Osteoblast (primary cell): ENCODE results near the gene G3BP2. TPM values are rescaled to one million over a fixed set of nuclear protein-coding genes. Genes with fewer than 3 reads are reported as not detected.

Source experiments
- DNase-seq: peaks from one replicate; pipeline ENCODE4 v3.0.0; 2011; ENCODE audit warnings: low spot score, mixed read lengths; ENCODE audit not compliant: insufficient read length; ENCODE audit errors: missing footprints
- H2AFZ ChIP-seq: 2 replicates; pipeline ENCODE4 v1.6.0; 2011; ENCODE audit warnings: mild to moderate bottlenecking, low read length
- H3K27ac ChIP-seq: 2 replicates; pipeline ENCODE4 v1.5.1; 2011; ENCODE audit warnings: mild to moderate bottlenecking, low read depth, low read length, moderate library complexity
- H3K27me3 ChIP-seq: 2 replicates; pipeline ENCODE4 v1.6.0; 2012; ENCODE audit warnings: mild to moderate bottlenecking, control low read depth, inconsistent platforms, low read length, moderate library complexity; ENCODE audit not compliant: insufficient read depth
- H3K36me3 ChIP-seq: 2 replicates; pipeline ENCODE4 v1.5.1; 2011; ENCODE audit warnings: mild to moderate bottlenecking, low read length, control low read depth, moderate library complexity; ENCODE audit not compliant: insufficient read depth
- H3K4me1 ChIP-seq: 2 replicates; pipeline ENCODE4 v1.5.1; 2011; ENCODE audit warnings: mild to moderate bottlenecking, low read length, control low read depth, moderate library complexity; ENCODE audit not compliant: insufficient read depth
- H3K4me2 ChIP-seq: 2 replicates; pipeline ENCODE4 v1.6.0; 2011; ENCODE audit warnings: mild to moderate bottlenecking, low read length; ENCODE audit not compliant: insufficient read depth
- H3K4me3 ChIP-seq: fragments of 200-600 bp; sonication (generic); 3 replicates; pipeline ENCODE4 v1.5.1; 2012; ENCODE audit warnings: mild to moderate bottlenecking, low read length, inconsistent platforms; ENCODE audit not compliant: insufficient read depth
- H3K79me2 ChIP-seq: 2 replicates; pipeline ENCODE4 v1.6.0; 2012; ENCODE audit warnings: mild to moderate bottlenecking, low read length, control low read depth, inconsistent platforms; ENCODE audit not compliant: insufficient read depth
- H3K9me3 ChIP-seq: 2 replicates; pipeline ENCODE4 v1.5.1; 2011; ENCODE audit warnings: low read depth, low read length, control low read depth
- H4K20me1 ChIP-seq: 2 replicates; pipeline ENCODE4 v1.6.0; 2012; ENCODE audit warnings: mild to moderate bottlenecking, low read length, control low read depth; ENCODE audit not compliant: insufficient read depth
- CTCF ChIP-seq: IDR thresholded peaks from 2 replicates; pipeline ENCODE4 v1.5.1; 2011; ENCODE audit warnings: mild to moderate bottlenecking, low read depth, low read length, moderate library complexity; ENCODE audit errors: extremely low read depth
- total RNA-seq: library from RNA; depleted of rRNA; stranded (reverse); fragments of >200 nt; gene quantifications from 2 replicates; pipeline ENCODE4 v1.2.3, GENCODE V29; 2012

The G3BP2 gene
- total RNA-seq, 1 donor = 171 TPM

- H3K27me3 ChIP-seq = no peaks in the 10 kb centered on the region
- H3K4me3 ChIP-seq = no peak overlapping the region
- no peaks in the 10 kb centered on the region for H3K9me3 ChIP-seq
- H3K79me2 ChIP-seq = no peaks in the 10 kb centered on the region
- H3K4me1 ChIP-seq = peaks cover 3% of the 10 kb centered on the region
- no peaks in the 10 kb centered on the region for H3K36me3 ChIP-seq
- H3K4me2 ChIP-seq = no peak overlapping the region
- H4K20me1 ChIP-seq = no peaks in the 10 kb centered on the region
- no peak for TF ChIP-seq CTCF
- no peak overlapping the region for H2AFZ ChIP-seq
- no peak overlapping the region for H3K27ac ChIP-seq
- no peak for DNase-seq
Measured at GRCh38 chr4:75637827-75638226, 35.4 kb downstream of the G3BP2 start.

- no peak for TF ChIP-seq CTCF
- H3K36me3 ChIP-seq = no peaks in the 10 kb centered on the region
- no peaks in the 10 kb centered on the region for H3K27me3 ChIP-seq
- peaks cover 3% of the 10 kb centered on the region for H3K4me1 ChIP-seq
- H3K4me3 ChIP-seq = no peak overlapping the region
- no peaks in the 10 kb centered on the region for H3K79me2 ChIP-seq
- no peak for DNase-seq
- H4K20me1 ChIP-seq = no peaks in the 10 kb centered on the region
- no peak overlapping the region for H3K27ac ChIP-seq
- H2AFZ ChIP-seq = no peak overlapping the region
- no peak overlapping the region for H3K4me2 ChIP-seq
- H3K9me3 ChIP-seq = no peaks in the 10 kb centered on the region
Measured at GRCh38 chr4:75637176-75637575, 36.0 kb downstream of the G3BP2 start.

- Histone ChIP-seq H3K4me1 (peaks cover 15% of the 10 kb centered on the region), H4K20me1 (no peaks in the 10 kb centered on the region), H3K9me3 (no peaks in the 10 kb centered on the region), H3K27me3 (no peaks in the 10 kb centered on the region), H3K36me3 (no peaks in the 10 kb centered on the region), H2AFZ (no peak overlapping the region), H3K79me2 (no peaks in the 10 kb centered on the region), H3K4me3 (no peak overlapping the region), H3K4me2 (no peak overlapping the region), H3K27ac (no peak overlapping the region)
- no peak for TF ChIP-seq CTCF
- DNase-seq = no peak
Measured at GRCh38 chr4:75634951-75635350, 38.3 kb downstream of the G3BP2 start.

- H3K27ac ChIP-seq = no peak overlapping the region
- no peak overlapping the region for H2AFZ ChIP-seq
- H4K20me1 ChIP-seq = no peaks in the 10 kb centered on the region
- H3K9me3 ChIP-seq = no peaks in the 10 kb centered on the region
- no peak overlapping the region for H3K4me2 ChIP-seq
- no peaks in the 10 kb centered on the region for H3K27me3 ChIP-seq
- DNase-seq = no peak
- peaks cover 17% of the 10 kb centered on the region for H3K4me1 ChIP-seq
- no peak for TF ChIP-seq CTCF
- no peaks in the 10 kb centered on the region for H3K79me2 ChIP-seq
- no peaks in the 10 kb centered on the region for H3K36me3 ChIP-seq
- H3K4me3 ChIP-seq = no peak overlapping the region
Measured at GRCh38 chr4:75634281-75634680, 38.9 kb downstream of the G3BP2 start.
